HK-2 (cell line): ENCODE data around the gene FOXN3.
"Not testable (repeated sequence)": the region's sequence is repeated elsewhere in the genome, so short reads cannot be mapped to it uniquely, and the experiment has no call there.

Experiments
- DNase-seq: peaks from one replicate; pipeline ENCODE4 v3.0.0-alpha.2; 2018; ENCODE audit not compliant: unreplicated experiment

FOXN3 gene

DNA sequence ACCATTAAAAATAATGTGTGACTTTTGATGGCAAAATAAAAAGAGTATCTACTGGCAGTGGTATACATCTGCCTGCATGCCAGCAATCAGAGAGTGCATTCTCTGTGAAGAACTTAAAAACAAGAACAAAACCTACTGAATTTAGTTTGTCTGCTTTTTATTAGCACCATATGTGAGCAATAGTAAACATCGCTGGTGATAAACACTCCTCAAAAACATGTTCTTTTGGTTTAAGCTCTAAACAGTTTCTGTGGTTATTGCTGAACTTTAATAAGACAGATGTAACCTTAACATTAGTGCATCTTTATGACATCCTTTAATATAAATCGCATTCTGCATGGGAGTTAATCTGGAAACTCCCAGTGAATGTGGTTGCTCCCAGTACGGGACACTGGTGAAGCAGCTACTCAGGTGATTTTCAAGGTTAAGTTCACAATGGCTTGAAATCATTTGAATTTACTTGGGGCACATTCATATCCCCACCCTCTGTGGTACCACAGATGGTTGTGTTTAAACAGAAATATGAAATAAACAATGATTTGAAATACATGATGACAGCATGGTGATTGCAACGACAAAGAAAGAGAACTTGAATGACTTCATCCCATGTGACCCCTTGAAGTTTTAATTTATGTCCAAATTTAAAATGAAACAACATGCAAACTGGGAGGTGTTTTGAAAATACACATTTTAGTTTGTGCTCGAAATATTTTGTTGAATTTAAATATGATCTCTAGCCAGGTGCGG lies 285.9 kb downstream of the FOXN3 start:
- DNase-seq, result no peak

DNA sequence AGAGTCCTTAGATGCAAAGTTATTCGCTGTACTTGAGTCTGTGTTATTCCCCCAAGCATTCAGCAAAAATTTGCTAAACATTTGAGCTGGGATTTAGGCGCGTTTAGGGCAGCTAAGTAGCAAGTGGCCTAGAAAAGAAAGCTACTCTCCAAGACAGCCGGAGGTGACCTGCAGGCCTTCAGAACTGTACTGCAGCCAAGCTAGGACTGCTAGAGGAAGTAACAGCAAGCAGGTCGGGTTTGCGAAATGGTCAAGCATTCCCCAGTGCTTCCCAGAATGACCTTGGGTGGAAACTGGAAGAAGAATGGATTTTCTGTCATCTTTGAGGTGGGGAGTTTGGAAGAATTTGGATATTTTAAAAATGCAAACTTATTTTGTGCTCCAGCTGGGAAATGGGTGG lies 287.5 kb downstream of the FOXN3 start:
- DNase-seq, result no peak

DNA sequence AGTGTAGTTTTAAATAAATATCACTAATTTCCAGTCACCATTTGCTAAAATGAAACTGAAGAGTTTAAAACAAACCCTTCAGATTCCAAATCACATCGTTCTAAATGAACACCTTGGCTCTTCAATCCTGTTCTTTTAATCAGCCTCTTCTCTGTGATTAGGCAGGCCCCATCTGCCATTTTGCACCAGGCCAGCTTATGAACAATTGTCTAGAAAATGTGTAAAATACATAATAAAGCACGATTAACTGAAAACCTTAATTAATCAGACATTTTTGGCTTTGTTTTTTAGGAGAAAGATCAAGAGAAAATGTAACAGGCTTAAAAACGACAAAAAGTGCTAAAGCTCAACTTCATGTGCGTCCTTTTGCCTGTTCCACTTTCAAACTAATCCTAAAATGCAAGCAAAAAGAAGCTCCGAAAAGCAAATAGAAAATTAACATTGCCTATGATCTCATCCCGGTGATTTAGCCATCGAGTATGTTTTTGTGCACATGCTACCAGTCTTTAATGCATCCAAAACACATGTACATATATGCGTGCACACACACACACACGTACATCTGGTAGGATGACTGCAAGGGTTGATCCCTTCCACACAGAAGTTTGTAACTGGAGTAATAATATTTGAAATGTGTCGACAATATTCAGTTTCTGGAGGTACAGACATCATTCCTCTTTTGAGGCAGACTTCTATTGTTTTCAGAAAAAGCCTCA lies 288.6 kb downstream of the FOXN3 start:
- no peak for DNase-seq

DNA sequence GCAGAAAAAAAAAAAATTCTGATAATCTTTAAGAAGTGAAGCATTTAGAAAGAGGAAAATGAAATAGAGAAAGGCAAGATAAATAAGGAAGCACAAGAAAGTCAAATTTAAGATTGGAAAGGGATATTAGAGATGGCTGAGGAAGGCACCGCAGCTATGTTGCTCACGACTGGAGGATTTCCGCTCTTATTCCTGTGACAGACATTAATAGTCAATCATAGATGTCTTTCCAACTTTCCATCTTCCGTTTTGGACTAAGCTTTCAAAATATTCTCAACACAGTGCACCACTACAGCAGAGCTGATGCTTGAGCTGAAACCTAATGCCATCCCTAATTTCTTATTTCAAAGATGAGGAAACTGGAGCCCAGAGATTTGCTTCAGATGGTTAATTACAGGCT lies 290.6 kb downstream of the FOXN3 start:
- DNase-seq, result no peak

DNA sequence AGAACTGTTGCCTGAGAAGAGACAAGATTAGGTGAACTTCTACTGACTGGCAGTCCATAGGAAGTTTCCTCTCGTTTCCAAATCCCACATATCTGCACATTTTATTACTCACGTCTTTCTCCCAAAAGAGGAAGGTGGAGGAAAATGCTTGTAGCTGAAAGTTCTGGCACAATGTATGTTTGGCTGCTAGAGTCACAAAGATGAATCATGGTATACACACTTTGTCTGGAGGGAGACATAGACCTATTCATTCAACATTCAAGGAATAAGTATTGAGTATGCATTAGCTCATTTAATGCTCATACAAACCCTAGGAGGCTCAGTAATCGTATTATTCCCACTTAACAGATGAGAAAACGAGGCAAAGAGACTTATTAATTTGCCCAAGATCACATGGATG lies 291.8 kb downstream of the FOXN3 start:
- DNase-seq, result no peak

DNA sequence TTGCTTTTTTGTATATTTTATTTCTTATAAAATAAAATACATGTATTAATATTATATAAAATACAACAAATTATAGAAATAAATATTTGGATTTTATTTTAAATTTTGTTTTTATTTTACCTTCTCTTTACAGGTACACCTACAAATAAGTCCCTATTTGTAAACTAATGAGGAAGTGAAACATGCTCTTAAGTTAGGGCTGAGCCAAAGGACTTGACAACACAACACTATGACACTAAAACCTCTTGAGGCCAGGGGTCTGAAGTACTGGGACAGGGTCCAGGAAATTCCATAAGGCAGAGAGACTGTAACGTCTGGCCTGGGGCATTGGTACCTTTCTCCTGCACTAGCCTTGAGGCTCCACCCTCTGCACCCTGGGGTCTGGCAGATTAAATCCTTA lies 293.2 kb downstream of the FOXN3 start:
- DNase-seq, result no peak

DNA sequence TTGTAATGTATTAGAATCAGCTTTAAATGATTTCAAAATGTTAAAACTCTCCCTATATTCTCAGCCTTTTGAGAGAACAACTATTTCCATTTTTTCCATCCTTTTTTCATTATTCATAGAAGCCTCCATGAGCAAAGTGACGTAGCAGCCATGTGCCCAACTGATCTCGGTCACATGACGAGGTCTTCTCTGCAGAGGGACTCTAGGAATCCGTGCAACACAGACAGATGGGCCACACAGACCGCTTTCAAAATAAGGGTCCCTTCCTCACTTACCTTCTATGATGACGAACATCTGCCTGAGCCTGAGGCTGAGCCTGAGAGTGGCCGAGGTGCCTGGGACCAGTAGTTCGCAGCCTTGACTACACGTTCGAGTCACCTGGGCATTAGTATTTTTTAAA lies 293.8 kb downstream of the FOXN3 start:
- no peak for DNase-seq

DNA sequence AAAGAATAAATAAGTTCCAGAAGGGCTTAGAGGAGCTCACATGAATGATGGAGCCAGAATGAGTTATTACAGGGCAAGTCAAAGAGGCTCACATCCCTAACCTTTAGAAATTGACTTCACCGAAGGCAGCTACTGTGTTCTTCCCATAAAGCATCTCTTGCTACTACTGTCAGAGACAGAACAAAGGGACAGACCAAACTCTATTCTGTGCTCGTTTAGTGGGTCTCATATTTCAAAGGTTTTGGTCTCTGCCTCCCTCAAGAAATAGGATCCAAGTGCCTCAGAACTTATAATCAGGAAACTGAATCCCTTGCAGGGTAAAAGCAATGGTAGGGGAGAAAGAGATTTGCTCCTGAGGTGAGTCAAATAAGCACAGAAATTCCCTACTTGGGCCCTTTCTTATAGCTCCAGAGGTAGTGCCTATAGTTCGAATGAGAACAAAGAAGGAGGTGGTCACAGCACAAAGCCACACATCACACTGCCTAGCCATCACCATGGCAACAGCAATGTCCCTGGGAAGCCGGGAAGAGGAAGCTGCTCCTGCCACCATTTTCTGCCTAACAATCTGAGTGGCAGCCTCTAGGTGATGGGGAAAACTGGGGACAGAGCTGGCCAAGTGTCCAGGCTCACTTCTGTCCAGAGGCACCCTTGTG lies 294.9 kb downstream of the FOXN3 start:
- no peak for DNase-seq

DNA sequence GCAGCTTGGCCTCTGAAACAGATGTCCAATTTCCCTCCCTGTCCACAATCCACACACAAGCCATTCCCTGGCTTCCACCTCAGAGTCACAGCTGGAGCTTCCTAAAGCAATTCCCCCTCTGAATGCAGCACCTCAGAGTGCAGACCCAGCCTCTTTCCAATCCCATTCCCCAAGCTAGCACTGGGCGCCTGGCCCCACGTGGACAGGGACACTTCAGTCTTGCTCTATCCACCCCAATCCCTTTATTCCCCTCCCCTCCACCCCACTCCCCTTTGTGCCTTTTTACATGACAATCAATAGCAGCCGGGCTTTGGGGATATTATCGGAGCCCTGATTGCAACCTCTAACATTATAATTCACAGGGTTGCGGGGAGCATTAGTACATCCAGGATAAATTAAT lies 300.0 kb downstream of the FOXN3 start:
- no peak for DNase-seq

DNA sequence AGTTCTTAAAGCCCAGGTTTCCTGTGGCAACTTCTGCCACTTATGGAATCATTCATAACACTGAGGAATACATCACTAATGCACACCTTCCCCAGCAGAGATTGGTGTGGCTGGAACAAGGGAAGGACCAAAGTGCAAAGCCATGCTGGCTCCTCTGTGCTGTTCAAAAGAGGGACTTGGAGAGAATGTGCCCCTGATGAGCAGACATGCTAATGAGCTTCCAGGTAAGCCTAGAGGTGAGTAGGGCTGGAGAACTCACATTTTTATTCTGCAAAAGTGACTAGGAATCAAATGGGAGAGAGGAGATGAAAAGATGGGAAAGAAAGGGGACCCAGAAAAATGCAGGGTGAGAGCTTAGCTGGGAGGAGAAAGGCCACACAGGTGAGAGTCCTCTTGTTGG lies 302.9 kb downstream of the FOXN3 start:
- no peak for DNase-seq

DNA sequence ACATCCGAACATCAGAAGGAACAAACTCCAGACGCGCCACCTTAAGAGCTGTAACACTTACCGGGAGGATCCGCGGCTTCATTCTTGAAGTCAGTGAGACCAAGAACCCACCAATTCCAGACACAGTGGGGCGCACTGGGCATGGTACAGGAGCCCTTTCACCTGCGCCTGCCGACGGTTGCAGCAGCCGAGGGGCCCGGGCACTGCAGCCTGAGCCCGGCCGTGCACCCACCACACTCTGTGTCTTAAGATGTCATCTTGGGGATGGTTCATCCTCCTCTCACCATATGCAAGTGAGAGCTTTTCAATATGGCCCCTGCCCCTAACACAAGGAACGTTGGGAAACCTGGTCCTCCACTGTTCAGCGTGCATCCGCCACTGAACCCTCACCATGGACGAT lies 304.3 kb downstream of the FOXN3 start:
- DNase-seq, result no peak

DNA sequence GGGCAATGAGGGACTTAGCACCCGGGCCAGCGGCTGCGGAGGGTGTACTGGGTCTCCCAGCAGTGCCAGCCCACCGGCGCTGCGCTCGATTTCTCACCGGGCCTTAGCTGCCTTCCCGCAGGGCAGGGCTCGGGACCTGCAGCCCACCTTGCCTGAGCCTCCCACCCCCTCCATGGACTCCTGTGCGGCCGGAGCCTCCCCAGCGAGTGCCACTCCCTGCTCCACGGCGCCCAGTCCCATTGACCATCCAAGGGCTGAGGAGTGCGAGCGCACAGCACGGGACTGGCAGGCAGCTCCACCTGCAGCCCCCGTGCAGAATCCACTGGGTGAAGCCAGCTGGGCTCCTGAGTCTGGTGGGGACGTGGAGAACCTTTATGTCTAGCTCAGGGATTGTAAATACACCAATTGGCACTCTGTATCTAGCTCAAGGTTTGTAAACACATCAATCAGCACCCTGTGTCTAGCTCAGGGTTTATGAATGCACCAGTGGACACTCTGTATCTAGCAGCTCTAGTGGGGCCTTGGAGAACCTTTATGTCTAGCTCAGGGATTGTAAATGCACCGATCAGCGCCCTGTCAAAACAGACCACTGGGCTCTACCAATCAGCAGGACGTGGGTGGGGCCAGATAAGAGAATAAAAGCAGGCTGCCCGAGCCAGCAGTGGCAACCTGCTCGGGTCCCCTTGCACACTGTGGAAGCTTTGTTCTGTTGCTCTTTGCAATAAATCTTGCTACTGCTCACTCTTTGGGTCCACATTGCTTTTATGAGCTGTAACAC lies 305.1 kb downstream of the FOXN3 start:
- DNase-seq, result not testable (repeated sequence)

DNA sequence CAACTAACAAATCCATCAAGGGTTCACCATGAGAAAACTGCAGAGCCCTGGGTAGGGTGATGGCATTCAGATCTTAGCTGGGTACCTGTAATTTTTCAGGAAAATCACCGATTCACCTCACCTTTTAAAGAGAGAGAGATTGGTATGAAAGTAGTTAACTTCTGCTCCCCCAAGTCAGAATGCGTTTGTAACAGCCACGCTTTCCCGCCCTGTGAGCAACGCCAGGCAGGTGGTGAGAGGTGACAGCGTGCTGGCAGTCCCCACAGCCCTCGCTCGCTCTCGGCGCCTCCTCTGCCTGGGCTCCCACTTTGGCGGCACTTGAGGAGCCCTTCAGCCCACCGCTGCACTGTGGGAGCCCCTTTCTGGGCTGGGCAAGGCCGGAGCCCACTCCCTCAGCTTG lies 305.8 kb downstream of the FOXN3 start:
- not testable (repeated sequence) for DNase-seq

DNA sequence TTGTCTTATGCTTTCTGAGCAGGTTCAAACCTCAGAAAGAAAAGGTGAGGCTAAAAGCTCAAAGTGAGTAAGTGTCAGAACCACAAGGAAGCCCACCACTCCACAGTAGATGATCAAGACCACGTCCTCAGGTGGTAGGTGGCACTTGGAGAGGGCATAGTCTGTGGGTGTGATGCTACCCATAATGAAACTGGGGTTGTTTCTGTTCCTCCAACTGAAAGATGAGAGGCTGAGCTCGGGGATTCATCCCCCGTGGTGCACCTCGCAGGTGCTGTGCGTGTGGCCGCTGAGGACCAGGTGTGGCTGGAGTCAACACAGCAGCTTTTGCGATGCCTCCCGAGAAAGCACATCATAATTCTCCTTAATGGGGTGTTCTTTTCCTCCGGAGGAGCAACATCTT lies 306.9 kb downstream of the FOXN3 start:
- DNase-seq, result no peak

DNA sequence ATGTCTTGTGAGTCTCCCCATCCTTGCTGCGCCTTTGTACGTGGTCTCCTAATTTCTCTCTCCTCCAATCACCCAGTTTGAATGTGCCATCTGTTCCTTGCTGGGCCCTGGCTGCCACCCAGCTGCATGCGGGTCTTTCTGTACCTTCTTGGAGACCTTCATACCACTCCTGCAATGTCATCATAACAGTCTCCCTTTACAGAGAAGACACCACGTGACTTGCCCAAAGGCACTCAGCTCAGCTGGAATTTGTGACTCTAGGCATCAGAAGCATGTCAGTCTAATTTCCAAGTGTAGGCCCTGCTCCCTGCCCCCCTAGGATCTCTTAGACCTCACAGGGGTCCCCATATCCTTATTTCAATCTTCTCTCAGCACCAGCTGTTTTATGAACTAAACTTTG lies 308.4 kb downstream of the FOXN3 start:
- no peak for DNase-seq

DNA sequence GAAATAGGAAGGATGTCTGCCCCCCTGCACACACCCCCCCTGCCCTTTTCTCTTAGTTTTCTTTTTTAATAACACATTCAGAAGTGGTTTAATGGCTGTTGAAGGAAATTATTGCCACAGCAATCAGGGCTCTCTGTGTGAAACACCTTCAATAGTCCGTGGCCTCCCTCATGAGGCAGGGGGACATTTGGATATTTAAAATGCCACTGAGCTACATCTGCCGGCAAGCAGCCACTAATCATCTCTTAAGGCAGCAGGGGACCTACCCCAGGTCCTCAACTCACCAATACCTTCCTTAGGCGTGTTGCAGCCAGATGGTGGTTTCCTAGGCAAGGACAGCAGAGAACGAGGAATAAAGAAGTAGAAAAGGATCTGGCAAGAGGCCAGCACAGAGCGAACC lies 309.4 kb downstream of the FOXN3 start:
- no peak for DNase-seq
